Gastroesophageal sphincter (tissue), 3 donors: ENCODE measurements around the gene TSPAN5.

Experiments used
- POLR2A ChIP-seq, 2 donors: fragments of 450-650 bp; IDR thresholded peaks; one replicate each; pipeline ENCODE4 v1.6.1; 2017; ENCODE audit warnings: antibody characterized with exemption in 2 of 2, mild to moderate bottlenecking in 2 of 2, moderate library complexity in 1 of 2
- POLR2AphosphoS5 ChIP-seq: sonication (generic); formaldehyde crosslinking; IDR thresholded peaks from one replicate; pipeline ENCODE4 v1.6.1; 2017; ENCODE audit warnings: antibody characterized with exemption
- TF ChIP-seq, protein P1 (sequence below), 4 experiments: fragments of 200-600 bp in 2 of 4; fragments of 450-650 bp in 2 of 4; sonication (generic) in 1 of 4; IDR thresholded peaks; one replicate each; pipeline ENCODE4 v1.5.1; 2017 to 2019; ENCODE audit warnings: antibody characterized with exemption in 4 of 4, mild to moderate bottlenecking in 2 of 4, moderate library complexity in 2 of 4

DNA sequence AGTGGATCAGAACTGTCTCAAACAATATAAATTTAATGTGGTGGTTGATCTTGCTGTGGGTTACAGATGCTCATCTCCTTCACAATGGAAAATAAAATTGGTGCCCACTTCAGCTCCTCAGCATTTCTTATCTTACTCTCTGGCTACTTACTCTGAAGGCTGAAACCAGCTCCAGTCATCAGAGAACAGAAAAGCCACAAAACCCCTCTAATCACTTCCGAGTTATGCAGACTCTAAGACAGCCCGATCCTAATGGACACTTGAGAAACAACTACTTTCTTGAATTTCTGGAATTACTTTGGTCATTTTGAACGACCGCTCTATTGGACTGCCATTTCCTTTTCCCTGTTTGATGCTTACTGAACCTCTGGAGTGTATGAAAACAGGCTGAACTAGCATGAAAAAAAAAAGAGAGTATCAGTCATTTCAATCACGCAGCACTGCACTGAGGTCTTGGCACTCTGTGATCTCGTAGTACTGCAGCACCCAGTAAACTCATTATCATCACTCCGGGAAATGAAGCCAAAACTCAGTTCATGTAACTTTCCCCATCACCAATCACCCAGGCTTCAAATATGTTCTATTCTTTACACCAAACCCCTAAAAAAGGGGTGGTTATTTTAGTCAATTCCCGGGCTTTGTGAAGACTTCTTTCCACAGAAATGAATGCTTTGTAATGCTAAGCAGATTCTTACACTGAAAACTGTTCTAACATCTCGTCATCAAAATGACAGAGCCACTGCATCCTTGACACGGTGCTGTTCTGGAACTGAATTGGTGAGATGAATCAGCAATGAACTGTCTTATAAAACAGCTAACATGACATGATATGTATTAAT lies 54.5 kb downstream of the TSPAN5 start:
- TF ChIP-seq, protein P1, sequence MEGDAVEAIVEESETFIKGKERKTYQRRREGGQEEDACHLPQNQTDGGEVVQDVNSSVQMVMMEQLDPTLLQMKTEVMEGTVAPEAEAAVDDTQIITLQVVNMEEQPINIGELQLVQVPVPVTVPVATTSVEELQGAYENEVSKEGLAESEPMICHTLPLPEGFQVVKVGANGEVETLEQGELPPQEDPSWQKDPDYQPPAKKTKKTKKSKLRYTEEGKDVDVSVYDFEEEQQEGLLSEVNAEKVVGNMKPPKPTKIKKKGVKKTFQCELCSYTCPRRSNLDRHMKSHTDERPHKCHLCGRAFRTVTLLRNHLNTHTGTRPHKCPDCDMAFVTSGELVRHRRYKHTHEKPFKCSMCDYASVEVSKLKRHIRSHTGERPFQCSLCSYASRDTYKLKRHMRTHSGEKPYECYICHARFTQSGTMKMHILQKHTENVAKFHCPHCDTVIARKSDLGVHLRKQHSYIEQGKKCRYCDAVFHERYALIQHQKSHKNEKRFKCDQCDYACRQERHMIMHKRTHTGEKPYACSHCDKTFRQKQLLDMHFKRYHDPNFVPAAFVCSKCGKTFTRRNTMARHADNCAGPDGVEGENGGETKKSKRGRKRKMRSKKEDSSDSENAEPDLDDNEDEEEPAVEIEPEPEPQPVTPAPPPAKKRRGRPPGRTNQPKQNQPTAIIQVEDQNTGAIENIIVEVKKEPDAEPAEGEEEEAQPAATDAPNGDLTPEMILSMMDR (IDR thresholded peaks at IDR 0.05) = no peak
- no peak for TF ChIP-seq POLR2AphosphoS5
- TF ChIP-seq POLR2A (IDR thresholded peaks at IDR 0.05) = no peak
